HG03354 (cell line): ENCODE measurements around the gene SOS1.
"Not testable (repeated sequence)": the region's sequence is repeated elsewhere in the genome, so short reads cannot be mapped to it uniquely, and the experiment has no call there.

ENCODE experiments used
- ATAC-seq: cut with Tn5 transposase; IDR thresholded peaks from one replicate; pipeline ENCODE4 v1.9.1; 2021; ENCODE audit warnings: mild to moderate bottlenecking; ENCODE audit not compliant: unreplicated experiment, poor library complexity, severe bottlenecking

Gene SOS1

GRCh38 chr2:39140322-39140847, 19.5 kb upstream of the SOS1 start:
- no peak for ATAC-seq

- ATAC-seq = no peak
These were observed 18.8 kb upstream of the SOS1 start for GRCh38 chr2:39139511-39140237.

GRCh38 chr2:39138837-39139211, 18.0 kb upstream of the SOS1 start:
- no peak for ATAC-seq

GRCh38 chr2:39138187-39138836, 17.5 kb upstream of the SOS1 start:
- ATAC-seq = not testable (repeated sequence)

- ATAC-seq = no peak
These were observed 15.9 kb upstream of the SOS1 start for GRCh38 chr2:39136799-39137198.

- ATAC-seq = no peak
These were observed 14.9 kb upstream of the SOS1 start for GRCh38 chr2:39135690-39136259.

- no peak for ATAC-seq
These were observed 12.5 kb upstream of the SOS1 start for GRCh38 chr2:39133215-39133851.

- ATAC-seq = peak; percentile 60
These were observed 8.1 kb upstream of the SOS1 start for GRCh38 chr2:39128919-39129391.

GRCh38 chr2:39127973-39128372, 7.1 kb upstream of the SOS1 start:
- ATAC-seq = peak; percentile 50

GRCh38 chr2:39124746-39125057, 3.9 kb upstream of the SOS1 start:
- peak; percentile 1 for ATAC-seq

- ATAC-seq = peak; percentile 62
These were observed 3.3 kb upstream of the SOS1 start for GRCh38 chr2:39124000-39124745.

GRCh38 chr2:39123436-39123999, 2.7 kb upstream of the SOS1 start:
- no peak for ATAC-seq

- no peak for ATAC-seq
These were observed 742 bp upstream of the SOS1 start for GRCh38 chr2:39121523-39122063.

- no peak for ATAC-seq
These were observed 405 bp downstream of the SOS1 start for GRCh38 chr2:39120521-39120770.

- peak; percentile 41 for ATAC-seq
These were observed 925 bp downstream of the SOS1 start for GRCh38 chr2:39119732-39120520.

- ATAC-seq = no peak
These were observed 1.9 kb downstream of the SOS1 start for GRCh38 chr2:39118786-39119499.

- ATAC-seq = no peak
These were observed 5.3 kb downstream of the SOS1 start for GRCh38 chr2:39115556-39115955.

- no peak for ATAC-seq
These were observed 6.1 kb downstream of the SOS1 start for GRCh38 chr2:39114771-39115170.
